Sigmoid colon (tissue), 7 donors: ENCODE measurements around the gene ZNF93. TPM values are rescaled to one million over a fixed set of nuclear protein-coding genes. Genes with fewer than 3 reads are reported as not detected.
"Not testable (repeated sequence)": the region's sequence is repeated elsewhere in the genome, so short reads cannot be mapped to it uniquely, and the experiment has no call there.

Source experiments
- DNase-seq: peaks from one replicate; pipeline ENCODE4 v3.0.0-alpha.2; 2019
- H3K27ac ChIP-seq, 4 donors: fragments of 200-600 bp; sonication (generic); one replicate each; pipeline ENCODE4 v1.5.1; 2016 to 2019; ENCODE audit warnings: mild to moderate bottlenecking in 1 of 4
- H3K27me3 ChIP-seq, 3 donors: fragments of 200-600 bp; sonication (generic); one replicate each; pipeline ENCODE4 v1.5.1; 2019; ENCODE audit warnings: mild to moderate bottlenecking in 1 of 3
- H3K36me3 ChIP-seq, 4 donors: fragments of 200-600 bp; sonication (generic); one replicate each; pipeline ENCODE4 v1.5.1; 2016 to 2019
- H3K4me1 ChIP-seq, 4 donors: fragments of 200-600 bp; sonication (generic); one replicate each; pipeline ENCODE4 v1.5.1; 2017 to 2019
- H3K4me3 ChIP-seq, 4 donors: fragments of 200-600 bp; sonication (generic); one replicate each; pipeline ENCODE4 v1.5.1; 2017 to 2019; ENCODE audit warnings: mild to moderate bottlenecking in 2 of 4, moderate library complexity in 1 of 4
- H3K9me3 ChIP-seq, 4 donors: fragments of 200-600 bp in 3 of 4; sonication (generic) in 3 of 4; one replicate each; pipeline versions ENCODE4 v1.5.1 to v1.6.1; 2013 to 2019
- CTCF ChIP-seq, 4 experiments: fragments of 450-650 bp in 3 of 4; fragments of 200-600 bp in 1 of 4; IDR thresholded peaks; one replicate each; pipeline ENCODE4 v1.5.1; 2016 to 2019; ENCODE audit warnings: antibody characterized with exemption in 4 of 4, mild to moderate bottlenecking in 3 of 4, moderate library complexity in 2 of 4
- EP300 ChIP-seq, 4 donors: sonication (generic); formaldehyde crosslinking; IDR thresholded peaks; one replicate each; pipeline ENCODE4 v1.6.1; 2017; ENCODE audit warnings: antibody characterized with exemption in 4 of 4
- POLR2A ChIP-seq, 2 donors: fragments of 450-650 bp; IDR thresholded peaks; one replicate each; pipeline ENCODE4 v1.6.1; 2016; ENCODE audit warnings: antibody characterized with exemption in 2 of 2, mild to moderate bottlenecking in 2 of 2, moderate library complexity in 2 of 2
- POLR2AphosphoS5 ChIP-seq, 4 donors: sonication (generic); formaldehyde crosslinking; IDR thresholded peaks; one replicate each; pipeline ENCODE4 v1.6.1; 2017; ENCODE audit warnings: antibody characterized with exemption in 4 of 4
- whole genome bisulfite sequencing, 2 donors: extraction: QIAGEN DNeasy Blood & Tissue Kit; methylation state at CpG; one replicate each; pipeline ENCODE4 v1.1.7; 2013; 5-methylcytosine and 5-hydroxymethylcytosine counted together
- intact Hi-C: fragments of 100-400 bp; cut with DNase I; formaldehyde crosslinking; loops from one replicate; pipeline ENCODE4 v1.15.1; 2023
- polyA plus RNA-seq, 3 donors: library from polyadenylated mRNA; stranded (reverse); fragments of 200-250 nt; gene quantifications; one replicate each; pipeline ENCODE4 v1.2.3, GENCODE V29; 2013
- total RNA-seq, 4 donors: library from RNA; depleted of rRNA; stranded (reverse); fragments of >200 nt; gene quantifications; one replicate each; pipeline ENCODE4 v1.1.0, GENCODE V29; 2016
- donor health status: healthy with polysubstance abuse.
- donor health status: Bipolar disorder and iron deficiency.
- donor health status: healthy.

ZNF93 gene
- total and polyA plus RNA-seq, 7 donors: 1.2 to 14.4 (median 5.1) TPM

DNA sequence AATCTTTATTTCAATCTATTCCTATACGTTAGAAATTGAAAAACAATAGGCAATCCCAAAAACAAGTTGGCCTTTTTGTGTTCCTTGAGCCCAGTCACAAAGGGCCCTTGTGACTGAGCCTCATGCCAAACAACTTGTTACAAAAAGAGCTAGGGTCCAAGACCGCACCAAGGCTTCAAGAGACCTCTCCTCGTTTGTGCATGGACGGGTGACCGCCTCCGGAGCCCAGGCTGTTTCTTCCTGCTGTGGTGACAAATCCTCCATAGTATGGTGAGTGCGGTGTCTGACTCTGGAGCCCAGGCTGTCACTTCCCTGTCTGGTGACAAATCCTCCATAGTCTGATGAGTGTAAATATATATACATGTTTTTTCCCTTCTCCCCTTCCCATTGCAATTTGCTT is 63.7 kb downstream of the ZNF93 start:
- TF ChIP-seq EP300 (IDR thresholded peaks at IDR 0.05) (no peak), POLR2AphosphoS5 (IDR thresholded peaks at IDR 0.05) (no peak), POLR2A (IDR thresholded peaks at IDR 0.05) (no peak), CTCF (IDR thresholded peaks at IDR 0.05) (no peak)
- DNase-seq: no peak
- intact Hi-C loops: no loop called here
- 83 to 90% methylated on average over 7 of the region's 7 CpGs for WGBS, 2 donors
- Histone ChIP-seq H3K27me3 (no peaks in the 10 kb centered on the region), H3K9me3 (peaks cover 0 to 17% (median 10%) of the 10 kb centered on the region in 4 donors), H3K4me1 (no peaks in the 10 kb centered on the region), H3K4me3 (no peak overlapping the region), H3K36me3 (no peaks in the 10 kb centered on the region), H3K27ac (no peak overlapping the region)

DNA sequence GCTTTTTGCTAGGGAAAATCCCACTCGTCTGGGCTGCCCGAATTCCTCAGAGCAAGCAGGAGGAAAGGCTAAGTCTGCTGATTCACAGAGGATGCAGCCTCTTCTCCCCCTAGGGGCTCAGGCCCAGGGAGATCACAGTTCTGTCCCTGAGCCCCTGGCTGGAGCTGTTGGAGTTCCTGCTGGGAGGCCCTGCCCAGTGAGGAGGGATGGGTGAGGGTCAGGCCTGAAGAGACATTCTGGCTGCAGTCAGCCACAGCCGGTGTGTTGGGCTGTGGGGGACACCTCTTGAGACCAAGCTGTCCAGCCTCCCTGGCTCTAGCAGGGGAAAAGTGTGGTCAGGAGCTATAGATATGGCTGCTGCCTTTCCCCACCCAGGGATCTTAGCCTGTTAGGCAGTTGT is 65.4 kb downstream of the ZNF93 start:
- H3K36me3 ChIP-seq, H3K4me3 ChIP-seq, H3K27ac ChIP-seq, DNase-seq, intact Hi-C loops, H3K27me3 ChIP-seq, H3K4me1 ChIP-seq: not testable (repeated sequence)
- H3K9me3 ChIP-seq: peaks cover 0 to 17% (median 10%) of the 10 kb centered on the region in 4 donors
- 89 to 94% methylated on average over 3 of the region's 3 CpGs for WGBS, 2 donors

- peaks cover 0 to 17% (median 10%) of the 10 kb centered on the region in 4 donors for H3K9me3 ChIP-seq
- TF ChIP-seq POLR2AphosphoS5 (IDR thresholded peaks at IDR 0.05) (no peak), EP300 (IDR thresholded peaks at IDR 0.05) (no peak), CTCF (IDR thresholded peaks at IDR 0.05) (no peak), POLR2A (IDR thresholded peaks at IDR 0.05) (no peak)
- WGBS, 2 donors: 88 to 92% methylated on average over 4 of the region's 4 CpGs
Observed at GRCh38 chr19:19966862-19967261, 66.1 kb downstream of the ZNF93 start.

More at GRCh38 chr19:19966862-19967261, 66.1 kb downstream of the ZNF93 start:
- Histone ChIP-seq H3K4me1 (no peaks in the 10 kb centered on the region), H3K4me3 (no peak overlapping the region), H3K36me3 (no peaks in the 10 kb centered on the region), H3K27ac (no peak overlapping the region), H3K27me3 (no peaks in the 10 kb centered on the region)
- intact Hi-C loops: no loop called here
- DNase-seq: no peak

Other genes starting within 250 kb of the ZNF93 start
- 100 to 1,000 TPM in 2 of 4 donors, 10 to 100 TPM in 2; 55.5 to 145 (median 102) TPM for gene ATP13A1, start 237.3 kb upstream of the ZNF93 start, total RNA-seq
- gene ATP13A1, start 237.3 kb upstream of the ZNF93 start, polyA plus RNA-seq: 10 to 100 TPM in 1 of 3 donors, 1 to 10 TPM in 2; 6.6 to 54.9 (median 7.4) TPM
- gene ZNF101, start 232.1 kb upstream of the ZNF93 start, total RNA-seq: 1 to 10 TPM; 4.7 to 6.4 (median 5.7) TPM
- gene ZNF101, start 232.1 kb upstream of the ZNF93 start, polyA plus RNA-seq: 10 to 100 TPM in 2 of 3 donors, 1 to 10 TPM in 1; 9.9 to 24.2 (median 10.2) TPM
- 10 to 100 TPM in 2 of 4 donors, 1 to 10 TPM in 2; 7.8 to 14.5 (median 9.5) TPM for gene ZNF14, start 167.8 kb upstream of the ZNF93 start, total RNA-seq
- gene ZNF14, start 167.8 kb upstream of the ZNF93 start, polyA plus RNA-seq: 1 to 10 TPM; 1.2 to 3.6 (median 1.4) TPM
- 10 to 100 TPM; 21.9 to 45.7 (median 28.3) TPM for gene ZNF506, start 79.2 kb upstream of the ZNF93 start, total RNA-seq
- gene ZNF506, start 79.2 kb upstream of the ZNF93 start, polyA plus RNA-seq: 10 to 100 TPM in 1 of 3 donors, 1 to 10 TPM in 2; 2.4 to 11.0 (median 5.1) TPM
- 10 to 100 TPM in 1 of 4 donors, 1 to 10 TPM in 3; 2.4 to 11.6 (median 7.3) TPM for gene ZNF253, start 35.1 kb upstream of the ZNF93 start, total RNA-seq
- gene ZNF253, start 35.1 kb upstream of the ZNF93 start, polyA plus RNA-seq: 1 to 10 TPM; 2.4 to 5.5 (median 2.5) TPM
- 1 to 10 TPM; 1.8 to 3.0 (median 2.1) TPM for gene ZNF682, start 138.6 kb downstream of the ZNF93 start, total RNA-seq
- 1 to 10 TPM in 2 of 3 donors, under 1 TPM in 1; 0.69 to 2.8 (median 1.8) TPM for gene ZNF682, start 138.6 kb downstream of the ZNF93 start, polyA plus RNA-seq
- gene ZNF90, start 177.1 kb downstream of the ZNF93 start, total RNA-seq: 1 to 10 TPM; 2.8 to 4.6 (median 3.6) TPM
- gene ZNF90, start 177.1 kb downstream of the ZNF93 start, polyA plus RNA-seq: 1 to 10 TPM in 2 of 3 donors, not detected in 1; 1.5 to 1.8 TPM